GM12878 (cell line): ENCODE data around the gene LSM12. TPM values are rescaled to one million over a fixed set of nuclear protein-coding genes. Genes with fewer than 3 reads are reported as not detected.

Experiments used
- ATAC-seq: fragments of 200-7000 bp; cut with Tn5 transposase; 3 replicates; pipeline ENCODE4 v1.9.1; 2020; ENCODE audit warnings: mild to moderate bottlenecking, moderate library complexity
- BruUV-seq: library from RNA; stranded (reverse); fragments of 400-500 nt; replicated peaks from 2 replicates; lab custom pipeline; 2021; lab: Mats Ljungman, UMichigan
- CTCF ChIA-PET: fragments of 300-600 bp; sonication (Branson Sonifier 250); formaldehyde crosslinking; extraction: SDS; loops from one replicate; lab custom pipeline; 2021; ENCODE audit warnings: inconsistent platforms; lab: Yijun Ruan, JAX
- POLR2A ChIA-PET: fragments of 350-600 bp; formaldehyde crosslinking; extraction: SDS; loops from one replicate; lab custom pipeline; 2021; ENCODE audit warnings: inconsistent platforms; lab: Charles Lee
- RAD21 ChIA-PET: fragments of 300-600 bp; sonication (Branson Sonifier 250); formaldehyde crosslinking; loops from one replicate; lab custom pipeline; 2023; ENCODE audit warnings: antibody characterized with exemption; ENCODE audit not compliant: unreplicated experiment; lab: Charles Lee
- SMC1A ChIA-PET: fragments of 300-600 bp; sonication (Branson Sonifier 250); formaldehyde crosslinking; loops from one replicate; lab custom pipeline; 2023; ENCODE audit not compliant: unreplicated experiment, uncharacterized antibody; lab: Charles Lee
- DNase-seq: peaks from one replicate; pipeline ENCODE4 v3.0.0-alpha.2; 2011; ENCODE audit warnings: low read depth, low spot score
- FAIRE-seq: peaks from 3 replicates; lab custom pipeline; 2011; peaks lifted over from hg19 to GRCh38; lab: Jason Lieb, UNC
- H2AFZ ChIP-seq: 2 replicates; pipeline ENCODE4 v1.6.0; 2011; ENCODE audit warnings: low read depth, low read length, control low read depth; ENCODE audit not compliant: control insufficient read depth
- H3K27ac ChIP-seq: 2 replicates; pipeline ENCODE4 v1.5.1; 2011; ENCODE audit warnings: control low read depth; ENCODE audit not compliant: control insufficient read depth, insufficient read depth
- H3K27me3 ChIP-seq, 2 experiments: replicated peaks in 1 of 2; 2 replicates each; pipeline versions ENCODE4 v1.6.0 to v1.6.1; 2011; ENCODE audit warnings: low read length in 1 of 2; ENCODE audit not compliant: control insufficient read depth in 2 of 2, insufficient read depth in 2 of 2
- H3K36me3 ChIP-seq, 2 experiments: 2 replicates each; pipeline ENCODE4 v1.5.1; 2011; ENCODE audit warnings: low read length in 1 of 2; ENCODE audit not compliant: control insufficient read depth in 2 of 2, insufficient read depth in 2 of 2
- H3K4me1 ChIP-seq: 2 replicates; pipeline ENCODE4 v1.6.1; 2011; ENCODE audit warnings: mild to moderate bottlenecking, low read length, moderate library complexity, mixed read lengths; ENCODE audit not compliant: control insufficient read depth, insufficient read depth
- H3K4me2 ChIP-seq: 2 replicates; pipeline ENCODE4 v1.6.0; 2011; ENCODE audit warnings: control low read depth; ENCODE audit not compliant: control insufficient read depth, insufficient read depth
- H3K4me3 ChIP-seq: fragments of 200-600 bp; sonication (generic); 2 replicates; pipeline ENCODE4 v1.5.1; 2016
- H3K79me2 ChIP-seq: 2 replicates; pipeline ENCODE4 v1.6.0; 2011; ENCODE audit warnings: low read length; ENCODE audit not compliant: control insufficient read depth, insufficient read depth
- H3K9ac ChIP-seq: 2 replicates; pipeline ENCODE4 v1.8.0; 2011; ENCODE audit warnings: low read length, control low read depth, mixed read lengths; ENCODE audit not compliant: control insufficient read depth, insufficient read depth
- H3K9me3 ChIP-seq: replicated peaks from 3 replicates; pipeline ENCODE4 v1.5.1; 2011; ENCODE audit warnings: mild to moderate bottlenecking, low read length; ENCODE audit not compliant: control insufficient read depth, insufficient read depth
- H4K20me1 ChIP-seq: 2 replicates; pipeline ENCODE4 v1.6.0; 2011; ENCODE audit not compliant: control insufficient read depth, insufficient read depth
- FOXK2 ChIP-seq: fragments of 450-650 bp; IDR thresholded peaks from 2 replicates; pipeline ENCODE4 v1.6.1; 2017; ENCODE audit warnings: mild to moderate bottlenecking, moderate library complexity
- HSF1 ChIP-seq: fragments of 150-350 bp; IDR thresholded peaks from 2 replicates; pipeline ENCODE4 v1.6.1; 2014; ENCODE audit warnings: mild to moderate bottlenecking, low read depth, low read length
- IKZF1 ChIP-seq: fragments of 450-650 bp; conservative IDR thresholded peaks from 2 replicates; pipeline ENCODE4 v1.6.1; 2017; ENCODE audit warnings: antibody characterized with exemption, mild to moderate bottlenecking
- IRF5 ChIP-seq: fragments of 450-650 bp; IDR thresholded peaks from 2 replicates; pipeline ENCODE4 v1.6.1; 2017; ENCODE audit warnings: borderline replicate concordance
- NR2C1 ChIP-seq: fragments of 450-650 bp; IDR thresholded peaks from 2 replicates; pipeline ENCODE4 v1.6.1; 2017; ENCODE audit warnings: antibody characterized with exemption, mild to moderate bottlenecking, moderate library complexity
- PKNOX1 ChIP-seq: fragments of 450-650 bp; IDR thresholded peaks from 2 replicates; pipeline ENCODE4 v1.6.1; 2016; ENCODE audit warnings: mild to moderate bottlenecking
- RBBP5 ChIP-seq: fragments of 200-600 bp; sonication (generic); conservative IDR thresholded peaks from 2 replicates; pipeline ENCODE4 v1.6.1; 2016
- TBL1XR1 ChIP-seq: IDR thresholded peaks from 2 replicates; pipeline ENCODE4 v1.6.1; 2012; ENCODE audit warnings: low read depth, low read length, improper control_type of control experiment
- WRNIP1 ChIP-seq: IDR thresholded peaks from 2 replicates; pipeline ENCODE4 v1.6.1; 2011; ENCODE audit warnings: low read depth, low read length, improper control_type of control experiment, borderline replicate concordance
- ZBTB11 ChIP-seq: fragments of 450-650 bp; formaldehyde crosslinking; IDR thresholded peaks from 2 replicates; pipeline ENCODE4 v1.5.0; 2022; ENCODE audit warnings: mild to moderate bottlenecking, missing genetic modification characterization
- ZNF217 ChIP-seq: fragments of 450-650 bp; IDR thresholded peaks from 2 replicates; pipeline ENCODE4 v1.6.1; 2017; ENCODE audit warnings: antibody characterized with exemption, mild to moderate bottlenecking
- WGBS: methylation state at CpG from one replicate; pipeline ENCODE4 v1.1.6; 2016; ENCODE audit warnings: low lambda C conversion rate; ENCODE audit not compliant: insufficient replicate concordance, insufficient coverage; ENCODE audit errors: missing lambda C conversion rate; 5-methylcytosine and 5-hydroxymethylcytosine counted together
- in situ Hi-C: fragments of 300-500 bp; cut with MboI; formaldehyde crosslinking; loops from 9 replicates; pipeline ENCODE4 v1.14.3; 2018; ENCODE audit warnings: mixed read lengths
- intact Hi-C: fragments of 100-400 bp; cut with micrococcal nuclease; formaldehyde crosslinking; loops from one replicate; pipeline ENCODE4 v1.14.2; 2022; ENCODE audit not compliant: unreplicated experiment
- polyA plus RNA-seq, 11 experiments: library from polyadenylated mRNA; depleted of rRNA in 4 of 11; unstranded in 6 of 11; stranded (reverse) in 5 of 11; fragments of >200 nt; fragmentation: Nextera tagmentation in 4 of 11; fragmentation: Illumina TruSeq in 1 of 11; extraction: Ambion mirVana in 4 of 11; extraction: Trizol in 1 of 11; gene quantifications; 1 replicate in 1 of 11; 2 replicates in 10 of 11; pipeline versions ENCODE4 v1.2.1 to v1.2.3, GENCODE V29; 2011 to 2016; ENCODE audit warnings: inconsistent platforms in 2 of 11, missing spikeins in 2 of 11, low read depth in 1 of 11
- total RNA-seq, 4 experiments: library from RNA; depleted of rRNA in 3 of 4; stranded (reverse); fragments of >200 nt in 3 of 4; fragmentation: Illumina TruSeq in 1 of 4; extraction: Trizol in 1 of 4; gene quantifications; 2 replicates each; pipeline versions ENCODE4 v1.2.1 to v1.2.3, GENCODE V29; 2013 to 2021

LSM12 gene
- total and polyA plus RNA-seq, 10 of the 15 experiments (the other 5 are each of a cell fraction or from before 2014, with no cell fraction given), result 51.1 to 206 (median 70.8) TPM

- no peaks in the 10 kb centered on the region for H3K79me2 ChIP-seq
- no peaks in the 10 kb centered on the region for H4K20me1 ChIP-seq
- H3K27ac ChIP-seq, result no peak overlapping the region
- in situ Hi-C loops (no loop called here), intact Hi-C loops (no loop called here)
- no peak overlapping the region for H3K4me3 ChIP-seq
- FAIRE-seq (no peak), ATAC-seq (no peak), DNase-seq (no peak)
- WGBS, result 94% methylated on average over 3 of the region's 3 CpGs
- ChIA-PET POLR2A (interaction anchor here (0.5 kb wide), 1 partner anchor 85 kb away, joined by 3 read pairs; no protein-coding TSS in a partner anchor), SMC1A (no interaction called here), CTCF (no interaction called here), RAD21 (no interaction called here)
- BruUV-seq, result TSS peak; percentile 16
- H3K9me3 ChIP-seq, result no peaks in the 10 kb centered on the region
- H3K9ac ChIP-seq, result no peak overlapping the region
- no peak overlapping the region for H3K4me2 ChIP-seq
- no peaks in the 10 kb centered on the region for H3K27me3 ChIP-seq
- H2AFZ ChIP-seq, result no peak overlapping the region
- TF ChIP-seq FOXK2, result no peak
- no peak for TF ChIP-seq NR2C1
- TF ChIP-seq HSF1, result no peak
- TF ChIP-seq ZNF217, result no peak
- TF ChIP-seq WRNIP1, result no peak
- TF ChIP-seq RBBP5, result no peak
- no peak for TF ChIP-seq PKNOX1
- no peak for TF ChIP-seq ZBTB11 (CRISPR knock-in tag)
- TF ChIP-seq IRF5, result no peak
- no peak for TF ChIP-seq IKZF1
- no peak for TF ChIP-seq TBL1XR1
- no peaks in the 10 kb centered on the region for H3K4me1 ChIP-seq
- peaks cover 18 to 28% of the 10 kb centered on the region in 2 experiments for H3K36me3 ChIP-seq
Observed at GRCh38 chr17:44033861-44034408, 32.5 kb downstream of the LSM12 start.
